ENCODE measurements around the gene NLRP1. TPM values are rescaled to one million over a fixed set of nuclear protein-coding genes. Genes with fewer than 3 reads are reported as not detected.

The NLRP1 gene
- total and polyA plus RNA-seq, 12 donors, result 6.1 to 88.9 (median 28.5) TPM

DNA sequence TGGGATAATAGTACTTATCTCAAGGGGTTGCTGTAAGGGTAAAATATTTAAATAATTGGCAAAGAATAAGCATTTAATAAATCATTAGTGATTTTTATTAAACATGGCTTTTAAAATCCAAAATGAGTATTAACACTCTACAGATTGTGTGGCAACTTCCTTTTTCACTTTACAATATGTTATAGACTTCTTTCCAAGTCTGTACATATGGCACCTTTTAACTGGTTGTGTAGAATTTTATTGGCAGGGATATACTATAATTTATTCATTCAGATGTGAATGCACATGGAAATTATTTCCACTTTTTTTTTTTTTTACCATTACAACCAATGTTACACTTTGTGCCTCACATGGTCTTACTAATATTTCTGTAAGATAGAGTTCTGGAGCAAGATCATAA, 15.7 kb upstream of the NLRP1 start:
- no peaks in the 10 kb centered on the region for H3K36me3 ChIP-seq (replicated peaks in 1 of 2)
- H3K4me3 ChIP-seq, result no peak overlapping the region
- no peaks in the 10 kb centered on the region for H3K4me1 ChIP-seq (replicated peaks in 1 of 2)
- TF ChIP-seq CTCF (IDR thresholded peaks at IDR 0.05), result no peak
- H3K9me3 ChIP-seq (replicated peaks in 1 of 3), result no peaks in the 10 kb centered on the region
- intact Hi-C loops (cut with DNase I), result no loop called here
- no peak for DNase-seq
- peaks cover 14% of the 10 kb centered on the region for H3K27me3 ChIP-seq
- H3K27ac ChIP-seq, result no peak overlapping the region

- 36 to 50% (median 43%) methylated on average over 5 to 6 of the region's 6 CpGs for WGBS, 4 donors
- Histone ChIP-seq H3K27ac (no peak overlapping the region), H3K36me3 (replicated peaks in 1 of 2) (no peaks in the 10 kb centered on the region), H3K9me3 (replicated peaks in 1 of 3) (no peaks in the 10 kb centered on the region), H3K27me3 (peaks cover 14% of the 10 kb centered on the region), H3K4me3 (no peak overlapping the region), H3K4me1 (replicated peaks in 1 of 2) (no peaks in the 10 kb centered on the region)
- no peak for DNase-seq
- intact Hi-C loops (cut with DNase I), result loop anchor here in 1 of 2 donors (10.0 kb wide), 1 partner anchor 106 kb away; no protein-coding TSS in a partner anchor
- TF ChIP-seq CTCF (IDR thresholded peaks at IDR 0.05) (no peak), POLR2A (IDR thresholded peaks at IDR 0.05) (no peak)
Measured at GRCh38 chr17:5598457-5598856, 14.1 kb upstream of the NLRP1 start.

DNA sequence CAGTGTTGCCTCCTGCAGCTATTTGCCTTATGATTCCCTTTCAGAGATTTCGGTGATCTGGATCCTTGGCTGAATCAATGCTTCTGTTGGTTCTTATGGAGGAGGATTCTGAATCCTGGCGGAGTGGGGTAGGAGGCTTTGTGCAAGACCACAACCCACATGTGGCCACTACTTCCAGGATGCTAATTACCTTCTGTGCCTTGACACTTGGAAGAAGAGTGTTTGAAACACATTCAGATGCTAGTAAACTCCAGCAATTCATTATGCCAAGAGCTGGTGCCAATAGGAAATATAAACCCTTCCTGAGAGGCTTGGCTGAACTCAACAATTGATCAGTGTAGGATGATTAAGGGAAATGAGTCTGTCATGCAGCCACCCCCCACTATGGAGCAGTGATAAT, 12.1 kb upstream of the NLRP1 start:
- no peak for TF ChIP-seq POLR2A (IDR thresholded peaks at IDR 0.05)
- no peak for TF ChIP-seq CTCF (IDR thresholded peaks at IDR 0.05)
- WGBS, 4 donors, result 67 to 90% (median 84%) methylated on average over 1 to 2 of the region's 2 CpGs
- Histone ChIP-seq H3K9me3 (replicated peaks in 1 of 3) (no peaks in the 10 kb centered on the region), H3K36me3 (replicated peaks in 1 of 2) (no peaks in the 10 kb centered on the region), H3K4me1 (replicated peaks in 1 of 2) (no peaks in the 10 kb centered on the region), H3K27me3 (peaks cover 14% of the 10 kb centered on the region), H3K27ac (no peak overlapping the region), H3K4me3 (no peak overlapping the region)
- intact Hi-C loops (cut with DNase I), result loop anchor here in 1 of 2 donors (10.0 kb wide), 1 partner anchor 108 kb away; no protein-coding TSS in a partner anchor
- DNase-seq, result no peak

GRCh38 chr17:5595831-5596230, 11.5 kb upstream of the NLRP1 start:
- H3K4me1 ChIP-seq (replicated peaks in 1 of 2), result no peaks in the 10 kb centered on the region
- H3K27ac ChIP-seq, result no peak overlapping the region
- DNase-seq, result no peak
- H3K4me3 ChIP-seq, result no peak overlapping the region
- no peak for TF ChIP-seq POLR2A (IDR thresholded peaks at IDR 0.05)
- TF ChIP-seq CTCF (IDR thresholded peaks at IDR 0.05), result no peak
- no peaks in the 10 kb centered on the region for H3K9me3 ChIP-seq (replicated peaks in 1 of 3)
- intact Hi-C loops (cut with DNase I), result loop anchor here in 1 of 2 donors (10.0 kb wide), 1 partner anchor 109 kb away; no protein-coding TSS in a partner anchor
- 59 to 67% (median 63%) methylated on average over 5 to 7 of the region's 7 CpGs for WGBS, 4 donors
- H3K27me3 ChIP-seq, result peaks cover 17% of the 10 kb centered on the region
- H3K36me3 ChIP-seq (replicated peaks in 1 of 2), result no peaks in the 10 kb centered on the region

All from adrenal gland (tissue), 12 donors.